ENCODE data around the gene CST11. TPM values are rescaled to one million over a fixed set of nuclear protein-coding genes. Genes with fewer than 3 reads are reported as not detected.

Gene CST11
- total RNA-seq, 1 donor from 2014 or later = not detected

DNA sequence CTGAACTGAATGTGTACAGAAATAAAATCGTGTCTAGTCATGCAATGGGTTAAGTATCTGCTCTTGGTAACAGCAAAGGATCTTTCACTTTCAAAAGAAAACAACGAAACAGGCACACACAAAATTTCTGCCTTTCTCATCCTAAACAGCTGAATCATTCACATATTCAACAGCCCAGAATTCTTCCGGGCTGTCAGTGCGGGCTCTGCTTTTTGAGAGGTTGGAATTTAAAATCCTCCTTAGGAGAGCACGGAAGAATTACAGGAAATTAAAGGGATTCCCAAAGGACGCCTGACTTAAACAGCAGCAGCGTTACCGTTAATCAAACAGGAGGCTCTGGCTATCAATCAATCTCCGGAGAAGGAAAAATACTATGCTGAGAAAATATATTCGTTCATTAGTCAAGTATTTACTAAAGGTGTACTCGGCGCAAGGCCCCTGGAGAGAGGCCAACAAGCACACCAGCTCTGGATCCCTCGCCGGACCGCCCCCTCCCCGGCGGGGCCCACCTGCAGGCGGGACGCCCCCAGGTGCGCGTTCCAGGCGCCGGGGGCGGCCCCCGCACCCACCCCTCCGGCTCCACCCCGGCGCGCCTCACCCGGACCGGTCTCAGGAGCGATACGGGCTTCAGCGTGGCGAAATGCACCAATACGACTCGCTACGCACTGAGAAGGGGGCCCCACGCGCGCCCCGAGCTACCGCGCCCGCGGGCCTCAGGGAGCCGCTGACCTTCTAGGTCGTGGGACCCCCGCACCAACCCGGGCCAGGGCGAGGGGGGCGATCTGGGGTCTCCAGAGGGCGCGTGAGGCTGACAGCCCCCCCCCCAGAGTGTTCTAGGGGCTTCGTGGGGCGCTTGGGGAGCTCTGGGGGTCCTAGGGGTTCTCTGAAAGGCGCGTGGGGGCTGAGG is 32.4 kb downstream of the CST11 start:
- DNase-seq = no peak

- no peak for DNase-seq
These were observed 33.0 kb downstream of the CST11 start for GRCh38 chr20:23419657-23419994.

GRCh38 chr20:23417861-23418260 is 34.8 kb downstream of the CST11 start:
- DNase-seq = no peak

DNA sequence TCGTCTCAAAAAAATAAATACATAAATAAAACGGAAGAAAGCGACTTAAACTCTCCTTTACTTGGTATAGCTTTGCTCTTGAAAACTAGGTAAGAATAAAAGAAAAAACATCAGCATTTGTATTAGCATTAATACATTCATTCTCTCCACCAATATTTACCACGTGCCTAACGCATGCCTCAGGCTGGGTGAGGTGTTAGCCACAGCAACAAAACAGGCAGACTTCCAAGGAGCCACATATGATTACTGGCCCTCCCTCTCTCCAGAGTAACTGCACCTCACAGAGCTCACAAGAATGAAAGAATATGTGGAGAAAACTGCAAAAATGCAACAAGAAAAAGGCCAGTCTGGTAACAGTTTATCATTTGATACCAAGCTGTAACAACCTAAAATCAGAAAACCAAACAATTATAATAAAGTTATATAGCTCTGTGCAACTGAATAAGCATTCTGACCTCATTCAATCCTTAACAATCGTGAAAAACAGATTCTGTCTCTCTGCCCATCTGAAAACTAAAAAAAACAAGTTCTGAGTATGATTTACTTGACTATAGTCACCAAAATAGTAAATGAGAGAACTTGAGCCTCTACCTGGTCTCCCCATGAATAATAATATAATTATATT is 36.6 kb downstream of the CST11 start:
- DNase-seq = no peak

DNA sequence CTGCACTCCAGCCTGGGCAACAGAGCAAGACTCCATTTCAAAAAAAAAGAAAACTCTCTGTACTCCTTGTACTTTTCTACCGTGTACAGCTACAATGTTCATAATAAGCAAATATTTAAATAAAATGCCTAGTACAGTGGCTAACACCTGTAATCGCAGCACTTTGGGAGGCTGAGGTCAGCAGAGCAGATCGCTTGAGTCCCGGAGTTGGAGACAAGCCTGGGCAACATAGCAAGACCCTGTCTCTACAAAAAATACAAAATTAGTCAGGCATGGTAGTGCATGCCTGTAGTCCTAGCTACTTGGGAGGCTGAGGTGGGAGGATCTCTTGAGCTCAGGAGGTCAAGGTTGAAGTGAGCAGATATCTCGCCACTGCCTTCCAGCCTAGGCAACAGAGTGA is 37.1 kb downstream of the CST11 start:
- DNase-seq = no peak

- no peak for DNase-seq
These were observed 38.0 kb downstream of the CST11 start for GRCh38 chr20:23414526-23415188.

- no peak for DNase-seq
These were observed 38.7 kb downstream of the CST11 start for GRCh38 chr20:23413862-23414422.

- no peak for DNase-seq
These were observed 40.6 kb downstream of the CST11 start for GRCh38 chr20:23412026-23412425.

GRCh38 chr20:23410916-23411695 is 41.6 kb downstream of the CST11 start:
- DNase-seq = no peak

GRCh38 chr20:23409800-23410199 is 42.9 kb downstream of the CST11 start:
- DNase-seq = no peak

DNA sequence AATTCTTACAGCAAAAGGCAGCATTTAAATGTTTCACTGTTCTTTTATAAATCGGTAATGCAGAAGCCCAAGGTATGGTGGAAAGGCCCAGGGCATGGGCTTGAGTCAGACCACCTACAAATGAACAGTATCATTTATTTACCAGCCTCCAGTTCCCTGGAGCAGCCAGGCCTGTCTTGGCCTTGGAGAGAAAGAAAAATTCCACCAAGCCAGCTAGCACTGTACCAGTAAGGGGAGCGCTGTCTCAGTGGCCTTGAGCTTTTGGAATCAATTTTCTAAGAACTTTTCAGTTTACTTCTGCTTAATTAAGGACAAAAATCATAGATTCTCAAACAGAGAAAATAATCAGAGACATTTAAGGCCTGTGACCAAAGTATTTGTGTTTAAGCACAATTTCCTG is 43.7 kb downstream of the CST11 start:
- no peak for DNase-seq

GRCh38 chr20:23407781-23408464 is 44.8 kb downstream of the CST11 start:
- DNase-seq = no peak

DNA sequence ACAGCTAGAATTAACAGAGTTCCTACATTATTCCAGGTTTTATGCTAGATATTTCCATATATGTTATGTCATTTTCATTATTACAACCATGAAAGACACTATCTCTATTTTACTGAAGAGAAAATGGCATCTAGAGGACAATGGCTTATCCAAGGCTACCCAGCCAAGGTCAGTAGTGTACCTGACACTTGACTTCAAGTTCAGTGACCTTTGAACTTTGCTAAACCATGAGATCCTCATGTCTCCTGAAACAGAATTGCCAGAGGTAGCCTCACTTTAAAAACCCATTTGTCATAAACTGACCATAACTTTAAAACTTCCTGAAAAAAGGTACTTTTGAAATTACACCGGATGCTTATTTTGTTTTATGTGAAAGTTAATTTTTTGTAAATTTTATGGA is 45.8 kb downstream of the CST11 start:
- no peak for DNase-seq

GRCh38 chr20:23404196-23404595 is 48.5 kb downstream of the CST11 start:
- DNase-seq = no peak

DNA sequence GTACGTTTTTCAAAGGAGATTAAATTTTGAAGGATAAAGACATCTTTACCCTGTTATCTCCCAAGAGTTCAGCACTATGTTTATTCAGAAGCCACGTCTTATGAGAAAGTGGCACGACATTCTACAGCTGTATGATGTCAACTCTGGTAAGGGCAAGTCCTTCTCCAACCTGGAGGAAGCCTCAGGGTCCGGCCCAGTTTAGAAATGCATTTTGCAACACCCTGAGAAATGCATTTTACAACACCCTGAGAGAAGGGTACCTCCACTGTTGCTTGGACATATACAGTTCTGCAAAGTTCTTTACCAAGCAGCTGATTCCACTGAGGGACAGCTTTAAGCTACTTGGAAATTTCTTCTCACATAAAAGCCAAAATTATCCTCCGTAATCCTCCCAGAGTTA is 48.9 kb downstream of the CST11 start:
- no peak for DNase-seq

DNA sequence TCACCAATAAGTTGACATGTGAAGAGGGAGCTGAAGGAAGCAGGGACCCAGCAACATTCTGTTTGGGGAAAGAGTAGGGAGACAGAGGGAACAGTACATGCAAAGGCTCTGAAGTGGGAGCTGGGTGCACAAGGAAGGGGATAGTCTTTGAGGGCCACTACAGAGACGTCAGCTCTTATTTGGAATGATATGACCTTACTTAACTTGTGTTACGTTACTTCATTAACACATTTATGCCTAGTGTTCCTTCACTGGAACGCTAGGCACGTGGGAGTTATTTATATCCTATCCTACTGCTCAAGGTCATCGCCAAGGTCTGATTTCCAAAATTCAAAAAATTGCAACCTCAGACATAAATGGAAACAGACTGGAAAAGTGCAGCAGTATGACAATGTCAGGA is 51.6 kb downstream of the CST11 start:
- no peak for DNase-seq

Small RNA genes within 50 kb of the gene (small RNA-seq; reads per million reads assigned to genes)
- not detected for gene RF00019

Other genes starting within 250 kb of the CST11 start
- 23.6 TPM for gene NXT1, start 102.1 kb downstream of the CST11 start, total RNA-seq
- 15.4 TPM for gene GZF1, start 90.7 kb downstream of the CST11 start, total RNA-seq
- 96.5 TPM for gene NAPB, start 31.4 kb downstream of the CST11 start, total RNA-seq
- gene CSTL1, start 13.2 kb downstream of the CST11 start, total RNA-seq = not detected
- gene CST8, start 38.2 kb upstream of the CST11 start, total RNA-seq = not detected
- not detected for gene CST9L, start 115.6 kb upstream of the CST11 start, total RNA-seq
- not detected for gene CST9, start 153.0 kb upstream of the CST11 start, total RNA-seq
- 104 TPM for gene CST3, start 185.1 kb upstream of the CST11 start, total RNA-seq
- gene CST4, start 236.2 kb upstream of the CST11 start, total RNA-seq = not detected

Data from occipital lobe (tissue), 3 donors.